HG02870 (cell line): ENCODE data around the gene NRIP2.

Experiments
- ATAC-seq: cut with Tn5 transposase; IDR thresholded peaks from one replicate; pipeline ENCODE4 v1.9.1; 2021; ENCODE audit warnings: mild to moderate bottlenecking, moderate library complexity; ENCODE audit not compliant: unreplicated experiment

NRIP2 gene

DNA sequence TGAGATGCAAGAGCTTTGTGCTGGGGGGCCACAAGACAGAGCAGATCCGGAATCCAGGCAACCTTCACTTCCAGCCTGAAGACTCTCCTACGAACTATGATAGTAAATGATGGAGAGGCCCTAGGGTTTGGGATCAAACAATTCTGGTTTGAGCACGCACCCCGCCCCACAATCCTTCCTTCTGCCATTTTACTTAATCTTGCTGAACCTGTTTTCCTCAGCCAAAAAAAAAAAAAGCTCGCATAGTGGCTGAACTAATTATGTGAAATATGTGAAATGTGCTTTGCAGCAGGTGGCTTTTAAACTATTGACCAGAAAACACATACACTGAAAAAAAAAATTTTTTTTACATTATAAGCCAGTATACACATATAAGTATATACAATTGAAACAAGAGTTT lies 23.0 kb downstream of the NRIP2 start:
- ATAC-seq: no peak

DNA sequence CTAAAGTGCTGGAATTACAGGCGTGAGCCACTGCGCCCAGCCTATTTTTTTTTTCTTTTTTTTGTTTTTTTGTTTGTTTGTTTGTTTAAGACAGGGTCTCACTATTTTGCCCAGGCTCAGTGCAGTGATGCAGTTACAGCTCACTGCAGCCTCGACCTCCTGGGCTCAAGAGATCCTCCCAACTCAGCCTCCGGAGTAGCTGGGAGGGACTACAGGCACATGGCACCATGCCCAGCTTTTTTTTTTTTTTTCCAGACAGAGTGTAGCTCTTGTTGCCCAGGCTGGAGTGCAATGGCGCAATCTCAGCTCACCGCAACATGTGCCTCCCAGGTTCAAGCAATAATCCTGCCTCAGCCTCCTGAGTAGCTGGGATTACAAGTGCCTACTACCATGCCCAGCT lies 28.1 kb downstream of the NRIP2 start:
- ATAC-seq: no peak

DNA sequence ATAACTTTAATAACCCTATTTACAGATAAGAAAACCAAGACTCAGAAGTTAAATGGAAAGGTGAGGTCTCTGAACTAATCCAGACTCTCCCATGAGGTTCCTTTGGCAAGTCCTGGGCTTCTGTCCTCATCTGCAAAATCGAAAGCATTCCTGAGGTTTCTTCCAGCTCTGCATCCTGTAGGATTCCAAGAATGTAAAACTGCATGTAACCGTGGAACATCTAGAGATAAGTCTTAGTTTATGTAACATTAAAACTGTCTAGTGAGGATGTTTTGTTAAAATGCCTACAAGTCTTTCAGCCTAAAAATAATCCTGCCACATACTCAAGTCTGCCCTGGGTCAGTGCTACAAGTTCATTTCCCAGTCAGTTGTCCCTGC lies 29.7 kb downstream of the NRIP2 start:
- no peak for ATAC-seq

DNA sequence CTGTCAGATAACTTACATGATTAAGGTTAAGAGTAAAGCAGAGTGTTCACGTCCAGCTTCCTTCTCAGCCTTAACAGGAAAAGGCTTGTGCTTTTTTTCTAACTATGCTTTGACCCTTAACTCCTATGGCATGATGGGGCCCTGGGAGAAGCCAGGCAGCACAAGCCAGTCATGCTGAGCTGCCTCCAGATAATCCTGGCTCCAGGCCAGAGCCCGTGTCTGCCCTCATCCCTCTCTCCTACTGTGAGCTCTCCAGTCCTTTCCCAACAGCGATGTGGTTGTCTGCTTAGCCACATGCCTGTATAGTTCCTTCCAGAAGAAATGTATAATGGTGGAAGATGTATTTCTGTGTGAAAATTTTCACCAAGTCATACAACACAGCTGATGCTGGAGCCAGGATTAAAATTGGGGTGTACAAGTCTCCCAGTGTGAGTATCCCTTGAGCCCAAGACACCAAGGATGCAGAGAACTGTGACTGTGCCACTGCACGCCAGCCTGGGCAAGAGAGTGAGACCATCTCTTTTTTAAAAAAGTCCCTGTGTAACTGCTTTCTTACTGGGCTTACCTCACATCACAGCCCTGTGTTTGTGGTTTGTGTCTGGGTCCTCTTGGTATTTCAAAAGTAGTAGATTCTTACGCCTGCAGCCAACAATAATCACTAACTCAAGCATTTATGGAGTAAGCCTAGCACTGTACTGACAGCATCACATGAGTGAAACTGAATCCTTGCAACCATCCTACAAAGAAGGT lies 30.3 kb downstream of the NRIP2 start:
- no peak for ATAC-seq

DNA sequence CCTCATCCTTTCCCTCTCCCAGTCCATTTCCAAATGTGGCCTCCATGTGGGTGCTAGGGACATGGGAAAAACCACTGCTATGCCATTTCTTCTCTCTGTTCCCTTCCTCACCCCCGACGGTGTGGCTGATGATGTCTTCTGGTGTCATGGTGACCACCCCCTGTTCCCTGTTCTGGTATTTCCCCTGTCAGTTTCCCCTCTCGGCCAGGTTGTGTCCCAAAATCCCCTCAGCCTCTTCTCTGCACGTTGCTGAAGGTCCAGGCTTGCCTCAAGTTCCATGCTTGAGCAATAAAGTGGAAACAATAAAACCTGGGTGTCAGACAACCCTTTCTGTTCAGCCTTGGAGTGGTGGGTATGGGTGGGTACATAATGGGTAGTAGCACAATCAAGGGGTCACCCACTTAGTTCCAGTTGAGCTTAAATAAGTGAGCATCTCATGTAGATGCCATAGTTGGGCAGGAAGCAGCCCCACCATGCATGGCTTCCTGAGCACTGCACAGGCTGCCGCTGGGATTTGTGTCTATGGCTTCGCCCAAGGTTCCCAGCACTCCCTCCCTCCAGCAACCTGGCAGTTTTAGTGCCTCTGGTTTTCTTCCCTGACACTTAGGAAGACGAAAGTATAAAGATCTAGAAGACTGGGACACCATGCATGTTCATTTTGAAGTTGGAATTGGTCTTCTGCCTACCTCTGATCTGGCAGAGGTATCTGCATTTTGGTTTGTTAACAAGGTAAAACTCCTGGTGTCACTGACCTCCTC lies 31.0 kb downstream of the NRIP2 start:
- no peak for ATAC-seq

DNA sequence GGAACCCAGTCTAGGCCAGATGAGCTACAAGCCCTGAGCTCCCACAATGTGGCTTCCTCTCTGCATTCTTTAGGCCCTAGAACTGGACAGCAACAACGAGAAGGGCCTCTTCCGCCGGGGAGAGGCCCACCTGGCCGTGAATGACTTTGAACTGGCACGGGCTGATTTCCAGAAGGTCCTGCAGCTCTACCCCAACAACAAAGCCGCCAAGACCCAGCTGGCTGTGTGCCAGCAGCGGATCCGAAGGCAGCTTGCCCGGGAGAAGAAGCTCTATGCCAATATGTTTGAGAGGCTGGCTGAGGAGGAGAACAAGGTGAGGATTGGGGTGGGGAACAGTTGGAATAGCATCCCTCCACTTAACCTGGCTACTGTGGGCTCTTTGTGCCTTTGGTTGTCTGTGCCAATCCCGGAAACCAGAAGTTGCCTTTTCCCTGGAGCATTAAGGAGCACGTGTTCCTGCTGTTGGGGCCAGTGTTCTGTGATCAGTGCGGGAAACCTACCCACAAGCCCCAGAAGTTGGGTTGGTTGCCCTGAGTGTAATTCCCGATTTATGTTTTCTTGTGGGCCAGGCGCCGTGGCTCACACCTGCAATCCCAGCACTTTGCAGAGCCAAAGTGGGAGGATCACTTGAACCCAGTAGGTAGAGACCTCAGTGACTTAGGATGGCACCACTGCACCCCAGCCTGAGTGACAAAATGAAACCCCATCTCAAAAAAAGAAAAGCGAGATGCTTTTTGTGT lies 33.6 kb downstream of the NRIP2 start:
- ATAC-seq: no peak

DNA sequence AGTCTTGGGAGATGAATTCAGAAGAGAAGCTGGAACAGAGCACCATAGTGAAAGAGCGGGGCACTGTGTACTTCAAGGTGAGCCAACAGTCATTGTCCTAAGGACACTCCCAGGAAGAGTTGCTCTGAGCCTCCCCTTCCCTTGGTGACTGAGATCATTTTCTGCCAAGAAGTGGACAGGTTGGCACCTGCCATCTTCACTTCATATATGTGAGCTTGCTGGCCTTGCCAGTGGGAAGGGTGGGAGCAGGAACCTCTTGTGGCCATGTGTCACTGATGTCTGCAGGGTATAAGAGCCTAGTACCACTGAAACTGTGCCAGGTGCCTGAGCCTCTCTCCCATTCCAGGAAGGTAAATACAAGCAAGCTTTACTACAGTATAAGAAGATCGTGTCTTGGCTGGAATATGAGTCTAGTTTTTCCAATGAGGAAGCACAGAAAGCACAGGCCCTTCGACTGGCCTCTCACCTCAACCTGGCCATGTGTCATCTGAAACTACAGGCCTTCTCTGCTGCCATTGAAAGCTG lies 34.7 kb downstream of the NRIP2 start:
- ATAC-seq: no peak

DNA sequence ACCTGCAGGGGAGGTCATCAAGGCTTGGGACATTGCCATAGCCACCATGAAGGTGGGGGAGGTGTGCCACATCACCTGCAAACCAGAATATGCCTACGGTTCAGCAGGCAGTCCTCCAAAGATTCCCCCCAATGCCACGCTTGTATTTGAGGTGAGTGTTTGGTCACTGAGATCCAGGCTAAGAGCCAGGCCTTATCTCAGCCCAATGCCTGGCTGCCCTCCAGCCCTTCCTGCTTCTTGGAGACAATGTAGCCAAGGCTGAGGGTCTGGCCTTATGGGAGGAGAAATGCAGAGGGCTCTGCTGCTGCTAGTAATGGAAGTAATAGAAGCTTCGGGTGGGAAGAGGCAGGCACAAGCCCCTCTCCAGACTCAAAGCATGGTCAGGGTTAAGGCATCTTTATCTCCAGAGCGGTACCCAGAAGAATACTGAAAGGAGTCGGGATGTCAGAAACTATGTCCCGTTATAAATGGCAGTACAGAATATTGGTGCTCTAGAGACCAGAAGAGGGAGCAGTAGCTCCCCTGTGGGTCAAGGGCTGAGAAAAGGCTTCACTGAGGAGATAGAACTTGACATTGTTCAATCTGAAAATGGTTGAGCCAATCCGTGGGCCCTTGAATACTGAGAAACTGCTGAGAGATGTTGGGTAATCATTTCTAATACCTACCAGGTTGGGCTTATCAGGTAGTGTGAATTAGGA lies 37.0 kb downstream of the NRIP2 start:
- no peak for ATAC-seq

DNA sequence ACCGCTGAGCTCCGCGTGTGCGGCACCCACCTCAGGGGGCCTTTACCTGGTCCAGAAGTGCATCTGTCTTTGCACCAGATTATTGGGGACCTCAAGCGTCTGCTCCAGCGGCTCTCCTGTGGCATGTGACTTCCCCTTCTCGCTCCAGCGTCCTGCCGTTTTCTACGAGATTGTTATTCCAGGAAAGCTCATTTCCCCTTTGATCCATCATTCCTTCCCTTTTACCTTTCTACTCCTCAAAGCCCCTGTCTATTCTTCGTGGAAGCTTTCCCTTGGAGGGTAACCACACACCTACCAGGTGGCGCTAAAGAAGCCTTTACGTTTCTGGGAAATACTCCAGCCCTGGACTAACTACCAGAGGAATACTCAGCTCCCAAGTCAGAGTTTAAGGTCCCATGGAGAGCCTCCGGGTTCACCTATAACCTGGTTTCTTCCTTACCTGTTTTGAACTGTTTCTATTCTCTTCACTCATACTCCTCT lies 38.6 kb downstream of the NRIP2 start:
- ATAC-seq: no peak

DNA sequence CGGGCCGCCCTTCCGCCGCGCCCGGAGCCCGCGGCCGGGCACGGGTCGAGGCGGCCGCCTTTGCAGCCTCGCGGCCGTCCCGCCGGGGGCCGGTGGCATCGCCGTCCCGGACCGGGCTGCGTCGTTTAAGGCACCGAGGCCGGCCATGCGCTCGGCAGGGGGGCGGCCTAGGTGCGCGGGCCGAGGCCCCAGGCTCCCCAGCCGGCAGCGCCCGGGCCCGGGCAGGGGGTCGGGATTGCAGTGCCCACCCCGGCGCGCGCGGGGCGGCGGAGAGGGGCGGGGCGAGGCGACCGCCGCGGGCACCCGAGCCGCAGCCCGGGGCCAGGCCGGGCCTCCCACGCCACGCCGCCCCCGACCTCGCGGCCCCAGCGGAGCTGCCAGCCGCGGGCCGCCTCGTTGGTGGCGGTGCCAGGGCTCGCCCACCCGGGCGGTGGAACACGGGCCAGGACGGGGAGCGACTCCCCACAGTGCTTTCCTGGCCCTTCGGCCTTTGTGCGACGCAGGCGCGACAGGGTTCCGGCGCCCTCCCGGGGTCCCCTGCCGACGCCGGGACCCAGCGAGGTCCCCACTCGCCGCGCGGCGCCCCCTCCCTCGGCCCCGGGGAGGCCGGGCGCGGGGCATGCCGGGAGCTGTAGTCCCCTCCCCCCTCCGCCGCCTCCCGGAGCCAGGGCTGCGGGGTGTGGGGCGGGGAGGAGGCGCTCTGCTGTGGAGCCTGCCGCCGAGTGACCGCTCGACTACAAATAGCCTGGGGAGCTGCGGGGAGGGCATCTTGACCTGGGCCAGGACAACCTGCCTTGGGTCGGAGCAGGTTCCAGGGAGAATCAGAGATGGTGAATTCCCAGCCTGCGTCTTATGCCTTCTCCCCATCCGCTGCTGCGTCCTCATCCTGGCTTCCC lies 39.3 kb downstream of the NRIP2 start:
- ATAC-seq: peak; percentile 57

DNA sequence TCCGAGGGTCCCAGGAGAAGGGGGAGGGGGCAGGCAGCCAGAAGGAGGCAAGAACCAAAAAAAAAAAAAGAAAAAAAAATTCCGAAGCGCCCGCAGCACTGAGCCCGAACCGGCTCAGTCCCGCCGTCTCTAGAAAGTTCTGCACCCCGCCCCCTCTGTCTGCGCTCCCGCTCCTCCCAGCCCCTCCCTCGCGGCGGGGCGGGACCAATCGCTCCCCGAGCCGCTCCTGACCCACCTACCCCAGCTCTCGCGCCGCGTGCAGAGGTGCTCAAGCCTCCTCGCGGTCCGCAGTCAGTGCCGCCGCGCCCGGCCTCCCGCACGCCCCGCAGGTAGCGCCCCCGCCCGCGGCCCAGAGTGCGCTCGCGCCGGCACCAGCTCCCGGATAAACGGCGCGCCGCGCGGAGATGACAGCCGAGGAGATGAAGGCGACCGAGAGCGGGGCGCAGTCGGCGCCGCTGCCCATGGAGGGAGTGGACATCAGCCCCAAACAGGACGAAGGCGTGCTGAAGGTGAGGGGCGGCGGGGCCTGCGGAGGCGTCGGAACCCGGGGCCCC lies 40.0 kb downstream of the NRIP2 start, which contains the start of gene FKBP4:
TSS of gene FKBP4 (plus strand) at position 235 of the 554 bp plus-strand sequence. CDS start at position 405, 170 bp downstream.
- peak; percentile 82 for ATAC-seq

DNA sequence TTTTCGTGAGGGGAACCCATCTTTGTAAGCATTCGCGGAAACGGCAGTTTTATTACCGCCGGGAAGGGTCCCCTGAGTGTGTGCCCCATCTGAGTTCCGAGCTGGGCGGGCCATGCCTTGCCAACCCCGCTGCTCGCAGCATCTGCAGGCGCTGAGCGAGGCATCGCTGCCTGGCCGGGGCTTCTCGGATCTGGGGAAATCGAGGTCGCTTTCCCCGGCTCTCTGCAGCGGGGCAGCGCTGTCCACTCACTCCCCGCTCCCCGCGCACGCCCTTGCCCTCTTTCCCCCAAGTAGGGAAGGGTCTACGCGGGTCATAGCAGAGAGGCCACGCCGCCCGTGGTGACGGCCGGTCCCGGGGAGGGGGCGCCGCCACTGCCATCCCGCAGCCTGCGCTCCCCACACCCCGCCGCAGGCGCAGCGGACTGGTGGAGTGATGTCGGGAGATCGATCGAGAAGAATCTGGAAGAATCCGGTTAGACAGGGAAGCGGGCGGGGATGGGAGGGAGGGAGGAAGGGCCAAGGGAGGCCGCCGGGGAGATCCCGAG lies 40.6 kb downstream of the NRIP2 start:
- peak; percentile 8 for ATAC-seq

DNA sequence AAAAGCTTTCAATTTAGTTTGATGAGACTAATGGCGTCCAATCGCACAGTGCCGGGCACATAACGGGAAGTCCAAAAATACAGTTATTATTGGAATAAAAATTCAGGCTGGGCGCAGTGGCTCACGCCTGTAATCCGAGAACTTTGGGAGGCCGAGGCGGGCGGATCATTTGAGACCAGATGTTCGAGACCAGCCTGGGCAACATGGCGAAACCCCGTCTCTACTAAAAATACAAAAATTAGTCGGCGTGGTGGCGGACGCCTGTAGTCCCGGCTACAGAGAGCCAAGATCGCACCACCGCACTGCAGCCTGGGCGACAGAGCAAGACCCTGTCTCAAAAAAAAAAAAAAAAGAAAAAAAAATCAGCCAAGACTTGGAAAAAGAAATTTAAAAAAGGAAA lies 41.3 kb downstream of the NRIP2 start:
- no peak for ATAC-seq

DNA sequence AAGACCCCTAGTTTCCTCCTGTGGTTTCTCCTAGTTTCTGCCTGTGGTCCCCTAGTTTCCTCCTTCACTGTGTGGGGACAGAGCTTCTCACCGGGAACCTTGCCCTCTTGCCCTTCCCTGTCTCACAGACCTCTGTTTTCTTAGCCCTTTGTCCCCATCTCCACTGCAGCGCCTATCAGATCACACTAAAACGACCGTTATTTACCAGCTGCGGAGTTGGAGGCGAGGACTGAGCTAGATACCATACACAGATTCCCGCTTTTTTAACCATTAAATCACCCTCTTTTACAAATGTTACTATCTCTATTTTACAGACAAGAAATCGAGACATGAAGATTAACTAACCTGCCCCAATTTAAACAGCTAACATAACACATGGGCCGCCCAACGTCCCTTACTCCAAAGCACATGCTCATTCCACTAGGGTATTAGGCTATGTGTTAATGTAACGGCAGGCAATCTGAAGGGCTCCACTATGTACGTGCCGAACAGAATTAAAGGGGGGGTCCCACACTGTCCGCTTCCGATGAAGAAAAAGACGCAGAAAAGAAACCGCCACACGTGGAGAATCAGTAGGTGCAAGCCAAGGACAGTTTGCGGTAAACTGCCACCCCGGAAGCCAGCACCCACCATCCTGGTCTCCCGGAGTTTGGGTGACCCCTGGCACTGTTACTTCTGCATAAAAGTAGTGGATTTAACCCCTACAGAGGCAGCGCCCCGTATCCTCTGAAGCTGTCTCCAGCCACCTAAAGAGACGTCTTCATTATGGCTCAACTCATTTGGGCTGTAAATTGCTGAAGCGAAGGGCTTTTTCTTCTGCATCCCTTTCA lies 41.9 kb downstream of the NRIP2 start:
- no peak for ATAC-seq

DNA sequence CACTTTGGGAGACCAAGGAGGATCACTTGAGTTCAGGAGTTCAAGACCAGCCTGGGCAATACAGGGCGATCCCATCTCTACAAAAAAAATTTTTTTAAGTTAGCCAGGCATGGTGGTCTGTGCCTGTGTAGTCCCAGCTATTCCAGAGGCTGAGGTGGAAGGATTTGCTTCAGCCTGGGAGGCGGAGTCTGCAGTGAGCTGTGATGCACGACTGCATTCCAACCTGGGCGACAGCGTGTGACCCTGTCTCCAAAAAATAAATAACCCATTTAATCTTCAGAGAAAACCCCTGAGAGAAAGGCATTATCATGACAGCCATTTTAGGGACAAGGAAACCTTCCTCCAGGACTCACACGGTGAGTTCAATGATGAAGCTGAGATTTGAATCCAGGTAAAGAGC lies 43.7 kb downstream of the NRIP2 start:
- no peak for ATAC-seq

DNA sequence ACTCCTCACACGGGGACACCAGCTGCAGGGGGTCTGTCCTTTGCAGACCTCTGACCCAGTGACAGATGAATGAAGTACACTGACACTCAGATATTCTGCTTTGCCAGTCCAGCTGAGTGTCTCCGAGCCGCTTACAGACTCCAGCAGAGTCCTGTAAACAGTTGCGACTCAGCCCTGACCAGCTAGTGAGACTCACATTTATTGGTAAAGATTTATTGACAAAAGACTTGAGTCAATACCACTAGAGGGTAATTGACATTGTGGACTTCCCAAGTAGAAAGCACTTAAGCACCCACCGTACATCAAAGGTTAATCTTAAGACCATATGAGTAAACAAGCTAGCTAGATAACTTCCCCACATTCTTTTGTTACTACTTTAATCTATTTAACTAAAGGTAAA lies 49.8 kb downstream of the NRIP2 start:
- no peak for ATAC-seq

DNA sequence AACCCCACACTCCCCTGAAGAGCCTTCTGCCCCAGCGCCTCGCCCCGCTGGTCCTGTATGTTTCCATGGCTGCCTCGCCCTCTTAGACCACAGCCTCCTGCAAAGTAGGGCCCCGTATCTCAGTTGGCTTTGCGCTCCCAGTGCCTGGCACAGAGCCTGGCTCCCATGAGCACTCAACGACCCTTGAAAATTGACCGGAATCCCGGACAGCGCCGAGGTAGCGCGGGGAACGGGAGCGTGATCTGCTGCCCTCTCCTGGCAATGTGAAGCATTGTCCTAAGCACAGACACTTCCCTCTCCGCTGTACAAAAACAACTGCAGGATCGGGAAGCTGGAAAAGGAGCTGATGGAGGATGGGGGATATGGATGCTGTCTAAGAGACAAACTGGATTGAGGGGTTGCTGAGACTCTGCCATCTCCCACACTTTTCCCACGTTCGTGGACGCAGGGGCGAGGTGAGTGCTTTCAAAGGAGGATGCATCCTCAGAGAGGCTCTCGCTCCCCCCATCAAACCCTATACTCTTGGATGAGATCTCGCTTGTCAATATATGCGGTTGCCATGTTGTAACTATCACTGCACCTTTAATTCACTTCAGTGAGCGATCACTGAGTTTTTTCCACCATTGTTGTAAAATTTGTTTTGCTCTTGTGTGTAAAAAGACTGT lies 50.8 kb downstream of the NRIP2 start:
- no peak for ATAC-seq

DNA sequence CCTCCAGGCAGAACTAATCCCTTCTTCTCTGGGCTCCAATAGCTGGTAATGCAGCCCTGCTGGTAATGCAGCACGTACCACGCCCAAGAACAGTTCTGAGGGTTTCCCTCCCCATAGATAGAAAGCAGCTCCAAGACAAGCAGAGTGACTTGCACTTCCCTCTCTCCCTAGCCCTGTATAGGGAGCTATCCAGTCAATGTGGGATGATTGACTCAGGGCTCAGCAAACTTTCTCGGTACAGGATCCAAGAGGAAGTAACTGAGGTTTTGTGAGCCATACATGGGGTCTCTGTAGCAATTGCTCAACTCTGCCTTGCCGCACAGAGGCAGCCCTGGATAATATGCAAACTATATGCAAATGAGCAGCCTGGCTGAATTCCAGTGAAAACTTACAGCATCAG lies 55.6 kb downstream of the NRIP2 start:
- ATAC-seq: no peak
